Measurements from ENCODE around the gene PRKG1.

PRKG1 gene

GRCh38 chr10:51048792-51049191, 25.5 kb upstream of the PRKG1 start:
- H3K27me3 ChIP-seq (ENCODE audit: control insufficient read depth in 5 of 5, insufficient read depth in 4 of 5, low read length in 5 of 5): no peaks in the 10 kb centered on the region
- H3K9me3 ChIP-seq (ENCODE audit: control insufficient read depth in 5 of 5, low read length in 5 of 5): no peaks in the 10 kb centered on the region
- no peak overlapping the region for H3K4me3 ChIP-seq (ENCODE audit: low read depth in 1 of 5, low read length in 5 of 5)
- no peak overlapping the region for H3K27ac ChIP-seq (ENCODE audit: low read depth, low read length)
- no peaks in the 10 kb centered on the region for H3K36me3 ChIP-seq (ENCODE audit: control insufficient read depth in 5 of 5, insufficient read depth in 5 of 5, low read length in 5 of 5)
- no peak overlapping the region for H3K9ac ChIP-seq (ENCODE audit: low read length in 5 of 5)
- no peaks in the 10 kb centered on the region for H3K4me1 ChIP-seq (ENCODE audit: control insufficient read depth in 5 of 5, insufficient read depth in 5 of 5, low read length in 5 of 5)

GRCh38 chr10:51052163-51052562, 22.1 kb upstream of the PRKG1 start:
- H3K27ac ChIP-seq (ENCODE audit: low read depth, low read length): no peak overlapping the region
- no peaks in the 10 kb centered on the region for H3K36me3 ChIP-seq (ENCODE audit: control insufficient read depth in 5 of 5, insufficient read depth in 5 of 5, low read length in 5 of 5)
- H3K27me3 ChIP-seq (ENCODE audit: control insufficient read depth in 5 of 5, insufficient read depth in 4 of 5, low read length in 5 of 5): no peaks in the 10 kb centered on the region

GRCh38 chr10:51057925-51058324, 16.4 kb upstream of the PRKG1 start:
- Histone ChIP-seq H3K36me3 (ENCODE audit: control insufficient read depth in 5 of 5, insufficient read depth in 5 of 5, low read length in 5 of 5) (peaks cover 0 to 2% (median 0%) of the 10 kb centered on the region in 5 donors), H3K4me1 (ENCODE audit: control insufficient read depth in 5 of 5, insufficient read depth in 5 of 5, low read length in 5 of 5) (no peaks in the 10 kb centered on the region), H3K27me3 (ENCODE audit: control insufficient read depth in 5 of 5, insufficient read depth in 4 of 5, low read length in 5 of 5) (no peaks in the 10 kb centered on the region), H3K9ac (ENCODE audit: low read length in 5 of 5) (no peak overlapping the region), H3K27ac (ENCODE audit: low read depth, low read length) (no peak overlapping the region), H3K9me3 (ENCODE audit: control insufficient read depth in 5 of 5, low read length in 5 of 5) (peaks cover 0 to 4% (median 0%) of the 10 kb centered on the region in 5 donors), H3K4me3 (ENCODE audit: low read depth in 1 of 5, low read length in 5 of 5) (no peak overlapping the region)

More at GRCh38 chr10:51052163-51052562, 22.1 kb upstream of the PRKG1 start:
- H3K9ac ChIP-seq (ENCODE audit: low read length in 5 of 5): no peak overlapping the region
- no peaks in the 10 kb centered on the region for H3K4me1 ChIP-seq (ENCODE audit: control insufficient read depth in 5 of 5, insufficient read depth in 5 of 5, low read length in 5 of 5)
- no peak overlapping the region for H3K4me3 ChIP-seq (ENCODE audit: low read depth in 1 of 5, low read length in 5 of 5)
- H3K9me3 ChIP-seq (ENCODE audit: control insufficient read depth in 5 of 5, low read length in 5 of 5): no peaks in the 10 kb centered on the region

- no peaks in the 10 kb centered on the region for H3K36me3 ChIP-seq (ENCODE audit: control insufficient read depth in 5 of 5, insufficient read depth in 5 of 5, low read length in 5 of 5)
- no peak overlapping the region for H3K4me3 ChIP-seq (ENCODE audit: low read depth in 1 of 5, low read length in 5 of 5)
- no peaks in the 10 kb centered on the region for H3K4me1 ChIP-seq (ENCODE audit: control insufficient read depth in 5 of 5, insufficient read depth in 5 of 5, low read length in 5 of 5)
- H3K9ac ChIP-seq (ENCODE audit: low read length in 5 of 5): no peak overlapping the region
- no peak overlapping the region for H3K27ac ChIP-seq (ENCODE audit: low read depth, low read length)
- no peaks in the 10 kb centered on the region for H3K27me3 ChIP-seq (ENCODE audit: control insufficient read depth in 5 of 5, insufficient read depth in 4 of 5, low read length in 5 of 5)
- H3K9me3 ChIP-seq (ENCODE audit: control insufficient read depth in 5 of 5, low read length in 5 of 5): no peaks in the 10 kb centered on the region
Measured at GRCh38 chr10:51063166-51063565, 11.1 kb upstream of the PRKG1 start.

- Histone ChIP-seq H3K9me3 (ENCODE audit: control insufficient read depth in 5 of 5, low read length in 5 of 5) (no peaks in the 10 kb centered on the region), H3K4me1 (ENCODE audit: control insufficient read depth in 5 of 5, insufficient read depth in 5 of 5, low read length in 5 of 5) (no peaks in the 10 kb centered on the region), H3K9ac (ENCODE audit: low read length in 5 of 5) (no peak overlapping the region), H3K27me3 (ENCODE audit: control insufficient read depth in 5 of 5, insufficient read depth in 4 of 5, low read length in 5 of 5) (no peaks in the 10 kb centered on the region), H3K36me3 (ENCODE audit: control insufficient read depth in 5 of 5, insufficient read depth in 5 of 5, low read length in 5 of 5) (no peaks in the 10 kb centered on the region), H3K4me3 (ENCODE audit: low read depth in 1 of 5, low read length in 5 of 5) (no peak overlapping the region), H3K27ac (ENCODE audit: low read depth, low read length) (no peak overlapping the region)
Measured at GRCh38 chr10:51063659-51064535, 10.4 kb upstream of the PRKG1 start.

GRCh38 chr10:51066231-51066630, 8.1 kb upstream of the PRKG1 start:
- no peak overlapping the region for H3K27ac ChIP-seq (ENCODE audit: low read depth, low read length)
- no peak overlapping the region for H3K9ac ChIP-seq (ENCODE audit: low read length in 5 of 5)
- no peaks in the 10 kb centered on the region for H3K4me1 ChIP-seq (ENCODE audit: control insufficient read depth in 5 of 5, insufficient read depth in 5 of 5, low read length in 5 of 5)

GRCh38 chr10:51072210-51072609, 2.1 kb upstream of the PRKG1 start:
- no peak overlapping the region for H3K27ac ChIP-seq (ENCODE audit: low read depth, low read length)
- H3K4me1 ChIP-seq (ENCODE audit: control insufficient read depth in 5 of 5, insufficient read depth in 5 of 5, low read length in 5 of 5): peaks cover 1 to 23% (median 18%) of the 10 kb centered on the region in 5 donors
- no peak overlapping the region for H3K4me3 ChIP-seq (ENCODE audit: low read depth in 1 of 5, low read length in 5 of 5)
- no peaks in the 10 kb centered on the region for H3K36me3 ChIP-seq (ENCODE audit: control insufficient read depth in 5 of 5, insufficient read depth in 5 of 5, low read length in 5 of 5)
- no peaks in the 10 kb centered on the region for H3K9me3 ChIP-seq (ENCODE audit: control insufficient read depth in 5 of 5, low read length in 5 of 5)
- peaks cover 12 to 23% (median 13%) of the 10 kb centered on the region in 5 donors for H3K27me3 ChIP-seq (ENCODE audit: control insufficient read depth in 5 of 5, insufficient read depth in 4 of 5, low read length in 5 of 5)
- no peak overlapping the region for H3K9ac ChIP-seq (ENCODE audit: low read length in 5 of 5)

More at GRCh38 chr10:51066231-51066630, 8.1 kb upstream of the PRKG1 start:
- no peaks in the 10 kb centered on the region for H3K27me3 ChIP-seq (ENCODE audit: control insufficient read depth in 5 of 5, insufficient read depth in 4 of 5, low read length in 5 of 5)
- H3K4me3 ChIP-seq (ENCODE audit: low read depth in 1 of 5, low read length in 5 of 5): no peak overlapping the region
- no peaks in the 10 kb centered on the region for H3K36me3 ChIP-seq (ENCODE audit: control insufficient read depth in 5 of 5, insufficient read depth in 5 of 5, low read length in 5 of 5)
- no peaks in the 10 kb centered on the region for H3K9me3 ChIP-seq (ENCODE audit: control insufficient read depth in 5 of 5, low read length in 5 of 5)

- Histone ChIP-seq H3K9ac (ENCODE audit: low read length in 5 of 5) (peak overlapping the region in 1 of 5 donors; percentile 51), H3K4me1 (ENCODE audit: control insufficient read depth in 5 of 5, insufficient read depth in 5 of 5, low read length in 5 of 5) (peaks cover 1 to 23% (median 18%) of the 10 kb centered on the region in 5 donors), H3K36me3 (ENCODE audit: control insufficient read depth in 5 of 5, insufficient read depth in 5 of 5, low read length in 5 of 5) (no peaks in the 10 kb centered on the region), H3K27ac (ENCODE audit: low read depth, low read length) (peak overlapping the region; percentile 37), H3K27me3 (ENCODE audit: control insufficient read depth in 5 of 5, insufficient read depth in 4 of 5, low read length in 5 of 5) (peaks cover 12 to 23% (median 13%) of the 10 kb centered on the region in 5 donors), H3K4me3 (ENCODE audit: low read depth in 1 of 5, low read length in 5 of 5) (peak overlapping the region; percentile 65 to 87 (median 78)), H3K9me3 (ENCODE audit: control insufficient read depth in 5 of 5, low read length in 5 of 5) (no peaks in the 10 kb centered on the region)
Measured at GRCh38 chr10:51072921-51073434, 1.3 kb upstream of the PRKG1 start.

GRCh38 chr10:51073453-51074237, 642 bp upstream of the PRKG1 start:
- peak overlapping the region in 4 of 5 donors; percentile 19 to 51 (median 32) for H3K9ac ChIP-seq (ENCODE audit: low read length in 5 of 5)
- H3K4me3 ChIP-seq (ENCODE audit: low read depth in 1 of 5, low read length in 5 of 5): peak overlapping the region; percentile 65 to 87 (median 78)

More at GRCh38 chr10:51073453-51074237, 642 bp upstream of the PRKG1 start:
- Histone ChIP-seq H3K27ac (ENCODE audit: low read depth, low read length) (peak overlapping the region; percentile 37), H3K27me3 (ENCODE audit: control insufficient read depth in 5 of 5, insufficient read depth in 4 of 5, low read length in 5 of 5) (peaks cover 12 to 23% (median 13%) of the 10 kb centered on the region in 5 donors), H3K4me1 (ENCODE audit: control insufficient read depth in 5 of 5, insufficient read depth in 5 of 5, low read length in 5 of 5) (peaks cover 1 to 23% (median 18%) of the 10 kb centered on the region in 5 donors), H3K9me3 (ENCODE audit: control insufficient read depth in 5 of 5, low read length in 5 of 5) (no peaks in the 10 kb centered on the region), H3K36me3 (ENCODE audit: control insufficient read depth in 5 of 5, insufficient read depth in 5 of 5, low read length in 5 of 5) (no peaks in the 10 kb centered on the region)

Measured in subcutaneous abdominal adipose tissue (tissue), 5 donors.